IPS-15b (cell line): ENCODE measurements around the gene TGIF1.

Experiments used
- H3K27me3 ChIP-seq: one replicate; pipeline ENCODE4 v1.6.1; 2013; ENCODE audit warnings: low read length; ENCODE audit not compliant: control insufficient read depth, insufficient read depth
- H3K36me3 ChIP-seq: one replicate; pipeline ENCODE4 v1.6.1; 2013; ENCODE audit warnings: low read length; ENCODE audit not compliant: control insufficient read depth, insufficient read depth
- H3K4me1 ChIP-seq: one replicate; pipeline ENCODE4 v1.6.1; 2013; ENCODE audit warnings: mild to moderate bottlenecking, low read length; ENCODE audit not compliant: control insufficient read depth, insufficient read depth
- H3K4me3 ChIP-seq: one replicate; pipeline ENCODE4 v1.5.1; 2013; ENCODE audit warnings: low read depth, low read length
- H3K9ac ChIP-seq: one replicate; pipeline ENCODE4 v1.6.1; 2013; ENCODE audit warnings: low read depth, mild to moderate bottlenecking, low read length
- H3K9me3 ChIP-seq: one replicate; pipeline ENCODE4 v1.6.1; 2013; ENCODE audit warnings: mild to moderate bottlenecking, low read length; ENCODE audit not compliant: control insufficient read depth, insufficient read depth

Gene TGIF1

GRCh38 chr18:3493501-3494244 is 43.7 kb downstream of the TGIF1 start:
- Histone ChIP-seq H3K4me1 (peaks cover 3% of the 10 kb centered on the region), H3K9ac (no peak overlapping the region), H3K9me3 (no peaks in the 10 kb centered on the region), H3K4me3 (no peak overlapping the region), H3K36me3 (no peaks in the 10 kb centered on the region), H3K27me3 (peaks cover 13% of the 10 kb centered on the region)

- peaks cover 13% of the 10 kb centered on the region for H3K27me3 ChIP-seq
- H3K4me1 ChIP-seq: peaks cover 3% of the 10 kb centered on the region
- H3K9me3 ChIP-seq: no peaks in the 10 kb centered on the region
- no peak overlapping the region for H3K4me3 ChIP-seq
- H3K9ac ChIP-seq: no peak overlapping the region
- no peaks in the 10 kb centered on the region for H3K36me3 ChIP-seq
Observed at GRCh38 chr18:3494245-3494526, 44.2 kb downstream of the TGIF1 start.

GRCh38 chr18:3494569-3494968 is 44.6 kb downstream of the TGIF1 start:
- H3K9ac ChIP-seq: no peak overlapping the region
- no peaks in the 10 kb centered on the region for H3K9me3 ChIP-seq
- peaks cover 13% of the 10 kb centered on the region for H3K27me3 ChIP-seq
- no peak overlapping the region for H3K4me3 ChIP-seq
- peaks cover 3% of the 10 kb centered on the region for H3K4me1 ChIP-seq
- no peaks in the 10 kb centered on the region for H3K36me3 ChIP-seq

GRCh38 chr18:3495691-3496430 is 45.9 kb downstream of the TGIF1 start:
- no peaks in the 10 kb centered on the region for H3K9me3 ChIP-seq
- H3K36me3 ChIP-seq: no peaks in the 10 kb centered on the region
- H3K9ac ChIP-seq: no peak overlapping the region
- H3K4me1 ChIP-seq: peaks cover 3% of the 10 kb centered on the region
- H3K4me3 ChIP-seq: no peak overlapping the region
- peaks cover 13% of the 10 kb centered on the region for H3K27me3 ChIP-seq

DNA sequence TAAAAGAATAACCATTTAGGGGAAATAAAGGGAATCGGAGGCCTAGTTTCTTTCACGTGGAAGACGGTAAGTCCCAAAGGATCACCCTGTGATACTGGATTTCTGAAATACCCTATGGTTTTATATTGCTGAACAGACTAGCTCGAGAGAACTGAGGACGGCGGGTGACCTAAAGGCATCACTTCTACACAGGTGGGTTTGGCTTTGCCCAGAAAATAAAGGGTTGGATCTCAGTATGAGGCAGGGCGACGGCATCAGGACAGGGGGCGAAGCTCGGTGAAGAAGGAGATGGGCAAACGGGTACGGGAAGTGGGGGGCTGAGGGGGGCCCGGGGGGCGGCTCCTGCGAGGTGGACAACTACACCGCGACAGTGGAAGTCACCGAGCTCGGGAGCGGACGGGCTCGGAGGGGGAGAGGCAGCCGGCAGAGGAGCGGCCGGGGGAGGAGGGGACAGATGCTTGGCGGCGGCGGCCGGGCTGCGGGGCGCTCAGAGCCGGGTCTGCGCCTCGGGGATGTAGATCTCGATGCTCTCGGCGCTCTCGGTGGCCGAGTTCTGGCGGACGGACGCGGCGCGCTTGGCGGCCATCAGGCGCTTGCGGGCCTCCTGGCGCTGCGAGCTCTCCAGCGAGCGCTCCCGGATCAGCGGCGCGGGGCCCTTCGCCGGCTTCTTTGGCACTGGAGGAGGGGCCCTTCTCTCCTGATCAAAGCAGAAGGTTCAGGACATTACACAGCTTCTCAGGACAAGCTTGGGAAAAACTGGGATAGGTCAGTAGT is 48.9 kb downstream of the TGIF1 start:
- Histone ChIP-seq H3K9me3 (no peaks in the 10 kb centered on the region), H3K27me3 (peaks cover 13% of the 10 kb centered on the region), H3K4me3 (peak overlapping the region; percentile 41), H3K4me1 (no peaks in the 10 kb centered on the region), H3K36me3 (no peaks in the 10 kb centered on the region), H3K9ac (no peak overlapping the region)

DNA sequence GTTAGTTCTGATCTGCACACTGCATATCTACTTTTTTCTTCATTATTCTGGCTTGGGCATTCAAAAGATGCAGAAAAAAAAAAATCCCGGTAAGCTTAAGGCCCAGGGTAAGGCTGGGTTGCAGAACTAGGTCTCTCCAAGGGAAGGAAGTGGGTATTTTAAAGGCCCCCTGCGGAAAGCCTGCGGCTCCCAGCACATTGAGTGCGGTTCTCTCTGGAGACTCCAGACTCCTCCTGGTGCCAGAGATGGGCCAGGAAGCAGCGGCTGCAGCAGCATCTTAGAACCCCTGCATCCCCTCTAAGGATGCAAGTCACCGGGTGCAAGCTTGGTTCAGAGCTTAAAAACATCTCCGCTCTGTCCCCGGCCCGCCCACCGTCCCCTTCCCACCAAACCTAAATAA is 49.5 kb downstream of the TGIF1 start:
- H3K4me3 ChIP-seq: peak overlapping the region; percentile 41
- no peak overlapping the region for H3K9ac ChIP-seq
- H3K36me3 ChIP-seq: no peaks in the 10 kb centered on the region
- H3K4me1 ChIP-seq: no peaks in the 10 kb centered on the region
- H3K27me3 ChIP-seq: peaks cover 13% of the 10 kb centered on the region
- H3K9me3 ChIP-seq: no peaks in the 10 kb centered on the region

- Histone ChIP-seq H3K4me3 (no peak overlapping the region), H3K4me1 (no peaks in the 10 kb centered on the region), H3K27me3 (peaks cover 13% of the 10 kb centered on the region)
Observed at GRCh38 chr18:3500016-3500415, 50.0 kb downstream of the TGIF1 start.

DNA sequence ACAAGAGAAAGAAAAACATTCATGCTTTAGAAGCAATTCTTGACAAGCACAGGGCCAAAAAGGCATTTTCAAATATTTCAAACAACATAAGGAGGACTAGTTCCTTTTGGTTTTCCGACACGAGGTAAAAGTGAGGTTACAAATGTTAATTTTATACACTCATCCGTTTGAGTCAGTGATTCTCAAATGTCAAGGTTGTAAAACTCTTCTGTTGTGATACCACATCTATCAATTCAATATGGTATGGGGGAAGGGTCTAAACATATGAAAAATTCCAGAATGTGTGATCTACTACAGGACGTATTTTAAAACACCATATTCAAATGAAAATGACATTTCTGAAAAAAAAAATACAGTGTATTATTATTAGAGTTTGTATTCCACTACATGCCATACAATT is 52.7 kb downstream of the TGIF1 start:
- Histone ChIP-seq H3K9ac (no peak overlapping the region), H3K9me3 (no peaks in the 10 kb centered on the region), H3K36me3 (no peaks in the 10 kb centered on the region), H3K4me1 (no peaks in the 10 kb centered on the region), H3K27me3 (peaks cover 10% of the 10 kb centered on the region), H3K4me3 (no peak overlapping the region)

More at GRCh38 chr18:3500016-3500415, 50.0 kb downstream of the TGIF1 start:
- Histone ChIP-seq H3K36me3 (no peaks in the 10 kb centered on the region), H3K9me3 (no peaks in the 10 kb centered on the region), H3K9ac (no peak overlapping the region)

- Histone ChIP-seq H3K4me1 (no peaks in the 10 kb centered on the region), H3K27me3 (no peaks in the 10 kb centered on the region), H3K9ac (no peak overlapping the region), H3K36me3 (no peaks in the 10 kb centered on the region), H3K4me3 (no peak overlapping the region), H3K9me3 (no peaks in the 10 kb centered on the region)
Observed at GRCh38 chr18:3504637-3505036, 54.7 kb downstream of the TGIF1 start.

DNA sequence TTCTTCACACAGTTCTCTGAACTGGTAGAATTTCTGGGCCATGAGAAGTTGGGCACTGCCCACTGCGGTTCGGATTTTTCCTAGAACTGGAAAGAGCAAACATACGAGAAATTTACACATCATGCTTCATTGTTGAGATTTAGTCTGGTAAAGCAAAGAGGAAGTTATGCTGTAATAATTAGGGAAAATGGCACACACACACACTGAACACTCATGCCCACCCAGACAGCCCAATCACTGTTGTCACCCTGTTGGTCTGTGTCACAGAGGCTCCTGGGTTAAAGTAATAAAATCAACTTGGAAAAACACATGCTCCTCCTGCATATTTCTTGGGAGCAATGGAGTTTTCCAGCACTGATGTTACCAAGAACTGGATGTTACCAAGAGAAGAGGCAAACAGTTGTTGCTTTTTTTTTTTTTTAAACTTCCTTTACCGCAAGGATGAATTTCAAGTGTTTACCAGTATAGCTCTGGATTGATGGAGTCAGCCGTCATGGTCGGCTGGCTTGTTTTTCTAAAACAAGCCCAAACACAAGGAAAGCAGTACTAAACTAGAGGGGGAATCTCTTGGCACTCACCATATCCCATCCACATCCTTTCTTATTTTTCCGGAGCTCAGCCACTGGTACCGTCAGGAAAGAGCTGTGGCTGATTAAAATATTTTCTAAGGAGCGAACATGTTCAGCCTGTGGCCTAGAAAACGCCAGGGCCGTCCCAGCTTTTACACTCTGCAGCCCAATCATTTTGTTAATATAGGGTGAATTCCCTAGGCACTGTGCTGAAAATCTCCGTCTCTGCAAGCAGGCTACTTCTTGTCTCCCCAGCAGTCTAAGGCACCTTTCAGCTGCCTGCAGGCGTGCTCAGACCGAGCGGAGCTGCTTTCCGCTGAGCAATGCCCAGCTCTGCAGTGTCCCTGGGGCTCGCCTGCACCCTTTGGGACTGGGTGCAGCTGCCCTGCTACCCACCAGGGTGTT is 58.9 kb downstream of the TGIF1 start:
- Histone ChIP-seq H3K9me3 (no peaks in the 10 kb centered on the region), H3K36me3 (no peaks in the 10 kb centered on the region), H3K9ac (peak overlapping the region; percentile 3), H3K4me3 (no peak overlapping the region), H3K4me1 (peaks cover 6% of the 10 kb centered on the region), H3K27me3 (no peaks in the 10 kb centered on the region)
